HS-5 (cell line): ENCODE data around the gene GRIK5.
"Not testable (repeated sequence)": the region's sequence is repeated elsewhere in the genome, so short reads cannot be mapped to it uniquely, and the experiment has no call there.

Experiments used
- DNase-seq: peaks from one replicate; pipeline ENCODE4 v3.0.0-alpha.2; 2012; ENCODE audit warnings: low read depth

GRIK5 gene

DNA sequence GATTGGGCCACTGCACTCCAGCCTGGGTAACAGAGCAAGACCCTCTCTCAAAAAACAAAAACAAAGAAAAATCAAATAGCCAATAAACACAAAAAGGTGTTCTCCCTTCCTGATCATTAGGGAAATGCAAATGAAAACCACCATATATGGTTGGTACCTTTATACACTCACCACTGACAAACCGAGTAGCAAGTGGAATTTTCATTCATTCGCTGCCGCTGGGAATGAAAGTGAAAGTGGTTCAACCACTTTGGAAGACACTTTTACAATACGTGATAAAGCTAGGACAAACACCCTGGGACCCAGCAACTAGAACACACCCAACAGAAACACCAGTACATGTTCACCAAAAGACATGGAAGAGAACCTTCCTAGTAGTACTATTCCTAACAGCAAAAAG is 21.0 kb downstream of the GRIK5 start:
- DNase-seq, result no peak

DNA sequence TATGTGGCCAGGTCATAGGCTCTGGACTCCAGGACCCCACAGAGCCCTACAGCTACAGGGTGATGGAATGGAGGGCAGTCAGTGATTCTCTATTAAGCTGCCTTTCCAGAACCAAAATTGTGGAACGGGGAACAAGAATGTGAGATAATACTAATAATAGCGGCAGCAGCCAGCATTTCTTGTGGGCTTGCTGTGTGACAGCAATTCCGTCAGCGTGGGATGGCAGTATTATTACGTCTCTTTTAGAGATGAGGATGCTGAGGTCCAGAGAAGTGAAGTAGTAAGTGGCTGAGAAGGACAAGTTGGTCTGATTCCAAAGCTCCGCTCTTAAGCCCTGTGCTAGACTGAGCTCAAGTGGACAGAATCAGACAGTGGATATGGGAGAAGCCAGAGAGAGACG is 24.4 kb downstream of the GRIK5 start:
- no peak for DNase-seq

DNA sequence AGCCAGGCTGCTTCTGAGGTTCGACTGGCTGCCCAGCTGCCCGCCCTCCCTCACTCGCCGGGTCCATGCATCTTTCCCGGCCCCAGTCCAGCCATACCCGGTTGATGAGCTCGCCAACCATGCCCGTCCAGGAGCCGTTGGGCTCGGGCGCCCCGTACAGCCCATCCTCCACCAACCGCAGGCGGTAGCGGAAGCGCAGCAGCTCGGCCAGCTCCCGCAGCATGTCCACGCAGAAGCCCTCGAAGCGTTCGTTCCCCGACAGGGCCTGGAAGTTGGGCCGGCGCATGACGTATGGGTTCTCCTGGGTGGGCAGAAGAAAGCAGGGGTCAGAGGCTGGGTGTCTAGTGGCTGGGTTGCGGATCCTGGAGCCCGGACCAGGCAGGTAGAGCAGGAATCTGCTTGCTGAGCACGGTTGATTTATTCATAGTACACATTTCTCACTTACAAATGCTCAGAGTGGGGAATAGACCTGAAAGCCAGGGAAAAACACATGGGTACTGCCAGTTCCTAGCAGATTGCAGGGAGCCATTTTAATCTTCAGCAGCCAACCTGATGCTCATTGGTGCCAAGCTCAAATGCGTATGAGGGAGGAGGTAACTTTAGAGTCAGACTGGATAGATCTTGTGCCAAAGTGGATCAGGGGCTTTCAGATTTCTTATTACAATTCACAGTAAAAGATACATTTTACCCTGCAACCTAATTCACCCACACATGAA is 27.4 kb downstream of the GRIK5 start:
- DNase-seq, result no peak

DNA sequence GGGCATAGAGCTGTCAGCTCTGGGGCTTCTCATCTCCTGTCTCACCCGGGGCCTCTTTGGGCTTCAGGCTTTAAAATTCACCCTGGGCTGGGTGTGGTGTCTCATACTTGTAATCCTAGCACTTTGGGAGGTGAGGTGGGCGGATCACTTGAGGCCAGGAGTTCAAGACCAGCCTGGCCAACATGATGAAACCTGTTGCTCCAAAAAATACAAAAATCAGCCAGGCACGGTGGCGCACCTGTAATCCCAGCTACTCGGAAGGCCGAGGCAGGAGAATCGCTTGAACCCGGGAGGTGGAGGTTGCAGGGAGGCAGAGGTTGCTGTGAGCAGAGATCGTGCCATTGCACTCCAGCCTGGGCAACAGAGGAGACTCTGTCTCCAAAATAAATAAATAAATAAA is 29.5 kb downstream of the GRIK5 start:
- not testable (repeated sequence) for DNase-seq

DNA sequence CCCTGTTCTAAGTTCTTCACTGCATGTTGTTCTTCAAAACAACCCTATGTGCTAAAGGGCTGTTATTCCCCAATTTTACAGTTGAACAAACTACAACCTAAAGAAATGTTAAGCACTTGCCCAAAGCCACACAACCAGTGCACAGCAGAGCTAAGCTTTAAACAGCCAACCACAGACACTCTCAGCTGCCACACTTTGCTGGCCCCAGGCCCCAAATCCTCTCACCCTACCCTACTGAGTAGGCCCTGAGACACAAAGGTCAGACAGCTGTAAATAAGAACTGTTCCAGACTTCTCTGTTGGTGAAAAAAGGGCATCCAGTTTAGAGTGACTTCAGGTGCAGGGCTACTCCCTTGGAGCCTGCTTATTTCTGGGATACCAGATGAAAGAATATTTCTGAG is 30.0 kb downstream of the GRIK5 start:
- DNase-seq, result no peak

DNA sequence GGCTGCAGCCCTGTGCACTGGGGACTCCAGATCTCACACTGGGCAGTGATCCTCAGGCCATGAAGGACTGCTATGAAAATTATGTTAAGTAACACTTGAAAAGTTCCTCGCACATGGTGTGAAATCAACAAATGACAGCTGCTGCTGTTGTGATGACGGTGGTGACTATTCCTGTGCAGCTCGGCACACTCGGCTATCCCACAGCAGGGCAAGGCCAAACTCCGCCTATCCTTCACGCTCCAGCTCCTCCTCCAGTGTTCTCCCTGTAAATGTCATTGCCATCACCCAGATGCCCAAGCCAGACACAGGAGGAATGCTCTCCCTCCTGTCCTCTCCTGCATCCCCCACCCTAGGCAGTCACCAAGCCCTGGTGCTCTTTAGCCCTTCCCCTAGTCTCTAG is 31.3 kb downstream of the GRIK5 start:
- no peak for DNase-seq

DNA sequence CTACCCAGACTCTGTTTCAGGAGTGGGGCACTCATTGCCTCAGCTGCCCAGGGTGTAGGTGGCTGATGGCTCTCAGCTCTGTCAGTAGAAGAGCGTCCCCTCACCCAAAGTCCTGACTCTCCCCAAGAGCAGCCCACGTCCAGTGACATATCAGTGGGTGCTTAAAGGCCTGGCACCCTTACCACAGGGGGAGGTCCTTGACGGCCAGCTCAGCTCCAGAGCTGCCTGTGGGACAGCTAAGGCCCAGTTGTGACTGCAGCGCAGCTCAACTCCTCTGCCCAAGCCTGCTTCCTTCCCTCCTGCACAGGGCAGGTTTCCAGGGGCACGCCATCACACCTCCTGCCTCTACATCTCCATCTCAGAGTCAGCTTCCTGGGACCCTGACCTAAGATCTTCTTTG is 32.4 kb downstream of the GRIK5 start:
- no peak for DNase-seq

DNA sequence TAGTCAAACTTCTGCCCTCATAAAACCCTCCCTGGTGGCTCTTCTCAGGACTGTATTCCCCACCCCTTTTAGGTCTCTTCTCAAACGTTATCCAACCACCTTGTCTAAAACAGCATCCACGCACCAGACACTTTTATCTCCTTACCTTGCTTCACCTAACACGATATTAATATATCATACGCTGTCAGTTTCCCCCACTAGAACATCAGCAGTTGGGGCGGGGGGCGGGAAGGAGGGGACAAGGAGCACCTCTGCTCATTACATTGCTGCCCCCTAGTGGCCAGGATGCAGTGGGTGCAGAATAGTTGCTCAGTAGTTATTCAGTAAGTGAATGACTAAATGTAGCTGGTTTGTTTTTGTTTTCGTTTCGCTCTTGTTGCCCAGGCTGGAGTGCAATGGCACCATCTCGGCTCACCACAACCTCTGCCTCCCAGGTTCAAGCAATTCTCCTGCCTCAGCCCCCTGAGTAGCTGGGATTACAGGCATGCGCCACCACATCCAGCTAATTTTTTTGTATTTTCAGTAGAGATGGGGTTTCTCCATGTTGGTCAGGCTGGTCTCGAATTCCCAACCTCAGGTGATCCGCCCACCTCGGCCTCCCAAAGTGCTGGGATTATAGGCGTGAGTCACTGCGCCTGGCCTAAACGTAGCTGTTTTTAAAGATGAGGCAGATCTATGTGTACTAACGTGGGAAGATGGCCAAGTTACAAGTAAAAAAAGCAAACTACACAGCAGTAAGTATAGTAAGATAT is 35.2 kb downstream of the GRIK5 start:
- peak; percentile 38 for DNase-seq

DNA sequence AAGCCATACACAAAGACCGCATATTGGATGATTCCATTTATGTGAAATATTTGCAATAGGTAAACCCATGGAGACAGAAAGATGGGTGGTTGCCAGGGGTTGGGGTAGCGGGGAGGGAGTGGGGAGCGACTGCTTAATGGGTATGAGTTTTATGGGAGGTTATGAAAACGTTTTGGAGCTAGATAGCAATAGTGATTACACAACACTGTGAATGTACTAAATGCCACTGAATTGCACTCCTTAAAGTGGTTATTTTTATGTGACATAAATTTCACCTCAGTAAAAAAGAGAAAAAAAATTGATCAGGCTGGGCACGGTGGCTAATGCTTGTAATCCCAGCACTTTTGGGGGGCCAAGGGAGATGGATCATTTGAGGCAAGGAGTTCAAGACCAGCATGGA is 36.6 kb downstream of the GRIK5 start:
- DNase-seq, result no peak

DNA sequence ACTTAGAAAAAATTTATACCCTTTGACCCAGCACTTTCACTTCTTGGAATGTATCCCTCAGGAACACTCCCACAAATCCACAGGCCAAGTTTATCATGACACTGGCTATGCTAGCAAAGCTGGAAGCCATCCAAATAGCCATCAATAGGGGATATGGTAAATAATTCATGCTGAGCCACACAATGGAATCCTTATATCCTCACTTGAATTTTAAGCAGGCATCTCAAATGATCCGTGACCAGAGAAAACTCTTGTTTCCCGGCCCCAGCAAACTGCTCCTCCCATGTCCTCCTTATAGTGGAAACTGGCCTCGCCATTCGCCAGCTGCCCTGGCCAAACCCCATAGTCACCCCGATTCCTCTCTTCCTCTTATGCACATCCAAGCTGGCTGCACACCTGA is 37.6 kb downstream of the GRIK5 start:
- no peak for DNase-seq

DNA sequence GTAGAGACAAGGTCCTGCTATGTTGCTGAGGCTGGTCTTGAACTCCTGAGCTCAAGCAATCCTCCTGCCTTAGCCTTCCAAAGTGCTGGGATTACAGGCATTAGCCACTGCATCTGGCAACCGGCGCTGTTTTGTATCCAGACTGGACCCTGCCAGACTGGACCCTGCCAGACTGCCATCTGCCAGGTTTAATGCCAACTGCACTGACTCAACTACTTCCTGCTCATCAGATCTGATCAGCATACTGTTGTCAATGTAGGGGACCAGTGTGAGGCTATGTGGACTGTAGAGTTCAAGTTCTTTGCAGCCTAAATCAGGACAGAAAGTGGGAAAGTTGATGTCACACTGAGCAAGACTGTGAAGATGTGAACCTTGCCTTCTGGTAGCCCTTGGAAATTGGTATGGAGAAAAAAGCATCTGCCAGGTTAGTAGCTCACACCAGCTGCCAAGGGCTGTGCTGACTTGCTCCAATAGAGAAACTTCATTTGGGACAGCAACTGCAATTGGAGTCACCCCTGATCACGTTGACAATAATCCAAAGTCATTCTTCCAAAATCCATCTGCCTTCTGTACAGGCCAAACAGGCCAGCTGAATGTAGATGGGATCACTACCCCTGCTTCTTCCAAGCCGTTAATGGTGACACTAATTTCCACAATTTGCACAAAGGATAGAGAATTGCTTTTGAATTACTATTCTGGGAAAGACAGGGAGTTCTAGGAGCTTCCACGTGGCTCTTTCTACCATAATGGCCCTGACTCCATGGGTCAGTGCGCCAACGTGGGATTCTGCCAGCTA is 39.2 kb downstream of the GRIK5 start:
- no peak for DNase-seq

DNA sequence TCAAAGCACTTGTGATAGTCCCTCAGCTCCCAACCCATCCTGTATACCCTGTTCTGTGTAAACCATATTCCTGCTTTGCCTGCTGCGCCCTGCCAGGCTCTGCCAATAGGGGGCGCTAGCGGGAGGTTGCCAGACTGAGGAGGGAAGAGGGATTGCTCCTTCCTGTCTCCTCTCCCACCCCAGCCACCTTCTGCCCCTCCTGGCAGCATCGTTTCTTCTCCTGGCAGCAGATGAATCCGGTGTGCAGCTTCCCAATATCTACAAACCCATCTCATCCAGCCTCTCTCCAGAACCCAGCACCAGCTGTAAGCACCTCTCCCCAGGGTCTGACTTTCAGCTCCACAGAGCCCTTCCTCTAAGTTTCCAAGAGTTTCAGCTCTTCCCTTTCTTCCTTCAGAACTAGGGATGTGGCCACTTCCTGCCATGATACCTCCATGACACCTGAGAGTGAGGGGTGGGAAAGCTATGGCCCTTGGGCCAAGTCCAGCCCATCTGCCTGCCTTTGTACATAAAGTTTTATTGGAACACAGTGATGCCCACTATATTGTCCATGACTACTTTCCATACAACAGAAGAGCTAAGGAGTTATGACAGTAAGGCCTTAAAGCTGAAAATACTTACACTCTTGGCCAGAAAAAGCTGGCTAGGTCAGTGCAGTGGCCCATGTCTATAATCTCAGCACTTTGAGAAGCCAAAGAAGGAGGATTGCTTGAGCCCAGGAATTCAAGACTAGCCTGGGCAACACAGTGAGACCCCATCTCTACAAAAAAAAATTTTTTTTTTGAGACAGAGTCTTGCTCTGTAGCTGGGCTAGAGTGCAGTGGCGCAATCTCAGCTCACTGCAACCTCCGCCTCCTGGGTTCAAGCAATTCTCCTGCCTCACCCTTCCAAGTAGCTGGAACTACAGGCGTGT is 41.4 kb downstream of the GRIK5 start:
- no peak for DNase-seq

DNA sequence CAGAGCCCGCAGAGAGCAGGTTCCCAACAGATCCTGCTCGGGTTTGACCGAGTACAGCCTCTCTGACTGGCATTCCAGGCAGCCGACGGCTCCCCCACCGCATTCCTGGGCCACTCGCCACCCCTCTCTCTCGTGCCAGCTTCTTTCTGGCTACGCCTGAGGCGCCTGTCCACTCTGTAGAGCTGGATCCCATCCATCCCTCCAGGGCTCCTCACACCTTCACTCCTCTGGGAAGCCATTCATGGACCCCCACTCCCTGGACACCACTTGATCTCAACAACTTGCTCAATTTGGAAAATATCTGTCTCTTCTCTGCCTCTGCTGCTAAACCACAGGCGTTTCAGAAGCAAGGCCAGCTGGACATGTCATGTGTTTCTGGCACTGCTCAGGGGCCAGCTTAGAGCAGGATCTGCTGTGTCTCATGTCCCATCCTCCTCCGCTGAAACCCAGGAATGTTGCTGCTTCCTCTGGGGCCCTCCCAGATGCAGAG is 45.3 kb downstream of the GRIK5 start:
- DNase-seq, result no peak

DNA sequence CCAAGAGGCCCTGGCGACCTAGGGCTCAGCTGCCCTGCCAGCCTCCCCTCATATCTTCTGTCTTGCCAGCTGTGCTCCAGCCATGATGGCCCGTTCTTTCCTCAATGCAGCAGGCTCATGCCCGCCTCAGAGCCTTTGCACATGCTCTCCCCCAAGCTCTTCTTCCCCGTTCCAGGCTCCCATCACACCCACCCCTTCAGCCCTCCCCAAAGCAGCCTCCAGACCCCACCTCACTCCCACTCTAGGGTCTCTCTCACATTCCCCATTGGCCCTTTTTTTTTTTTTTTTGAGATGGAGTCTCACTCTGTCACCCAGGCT is 46.1 kb downstream of the GRIK5 start:
- no peak for DNase-seq

DNA sequence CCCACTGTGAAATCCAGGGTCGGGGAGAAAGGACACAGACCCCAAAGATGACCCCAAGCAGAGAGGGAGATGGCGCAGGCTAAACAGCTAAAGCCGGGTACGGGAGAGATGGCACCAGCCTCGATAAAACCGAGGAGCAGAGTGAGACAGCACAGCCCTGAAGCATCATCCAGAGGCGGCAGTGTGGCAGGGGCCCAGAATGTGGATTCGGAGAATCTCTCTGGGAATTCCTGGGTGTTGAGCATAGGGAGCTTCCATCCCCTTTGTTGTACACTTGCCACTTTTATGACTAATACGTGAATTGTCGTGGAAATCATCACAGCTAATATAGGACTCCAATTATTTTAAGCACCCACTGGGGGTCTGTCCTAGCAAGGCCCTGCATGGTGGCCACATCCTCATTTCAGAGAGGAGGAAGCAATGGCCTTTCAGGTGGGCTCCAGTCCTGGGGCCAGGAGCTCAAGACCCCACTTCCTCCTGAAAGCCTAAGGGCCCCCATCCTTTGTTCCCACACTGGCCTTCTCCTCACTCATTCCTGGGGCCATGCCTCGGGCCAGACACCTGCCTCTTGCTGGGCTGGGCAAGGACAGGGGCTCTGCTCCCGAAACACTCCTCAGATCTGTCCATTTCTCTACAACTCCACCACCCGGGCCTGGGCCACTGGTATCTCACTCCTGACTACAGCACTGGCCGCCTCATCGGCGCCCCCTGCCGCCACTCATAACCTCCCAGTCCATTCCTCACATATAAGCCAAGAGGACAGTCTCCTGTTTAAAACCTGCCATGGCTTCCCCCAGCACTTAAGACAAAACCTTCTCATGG is 46.7 kb downstream of the GRIK5 start:
- DNase-seq, result no peak

DNA sequence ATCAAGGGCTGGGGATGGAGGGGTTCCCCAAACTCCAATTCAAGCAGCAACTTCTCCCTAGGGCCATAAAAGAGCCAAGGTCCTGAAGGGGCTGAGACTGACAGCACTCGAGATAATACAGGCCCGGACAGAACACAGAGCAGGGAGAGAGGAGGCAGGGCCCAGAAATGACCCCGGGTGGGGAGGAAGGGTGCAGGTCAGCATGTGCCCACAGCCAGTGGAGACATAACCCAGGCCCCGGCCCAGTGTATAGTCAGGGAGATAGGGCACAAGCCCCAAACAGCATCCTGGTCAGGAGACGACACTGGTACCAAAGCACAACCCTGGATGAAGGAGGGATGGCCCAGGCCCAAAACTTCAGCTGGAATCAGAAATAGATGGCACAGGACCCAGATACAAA is 47.4 kb downstream of the GRIK5 start:
- no peak for DNase-seq

DNA sequence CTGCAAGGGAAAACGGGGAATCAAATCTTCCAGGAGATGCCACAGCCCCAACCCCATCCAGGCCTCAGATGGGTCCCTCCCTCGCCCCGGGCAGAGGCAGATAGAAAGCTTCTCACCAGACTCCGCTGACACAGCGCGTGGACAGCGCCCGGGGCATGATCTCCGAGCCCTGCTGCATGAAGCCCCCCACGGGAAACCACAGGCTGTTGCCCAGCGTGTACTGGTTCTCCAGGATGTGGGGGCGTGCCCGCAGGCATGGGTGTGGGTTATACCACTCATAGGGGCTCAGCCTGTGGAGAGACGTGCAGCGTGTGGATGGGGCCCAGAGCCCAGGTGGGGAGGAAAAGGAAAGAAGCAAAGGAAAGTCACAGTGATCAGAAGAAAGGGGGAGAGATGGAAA is 48.8 kb downstream of the GRIK5 start:
- no peak for DNase-seq

DNA sequence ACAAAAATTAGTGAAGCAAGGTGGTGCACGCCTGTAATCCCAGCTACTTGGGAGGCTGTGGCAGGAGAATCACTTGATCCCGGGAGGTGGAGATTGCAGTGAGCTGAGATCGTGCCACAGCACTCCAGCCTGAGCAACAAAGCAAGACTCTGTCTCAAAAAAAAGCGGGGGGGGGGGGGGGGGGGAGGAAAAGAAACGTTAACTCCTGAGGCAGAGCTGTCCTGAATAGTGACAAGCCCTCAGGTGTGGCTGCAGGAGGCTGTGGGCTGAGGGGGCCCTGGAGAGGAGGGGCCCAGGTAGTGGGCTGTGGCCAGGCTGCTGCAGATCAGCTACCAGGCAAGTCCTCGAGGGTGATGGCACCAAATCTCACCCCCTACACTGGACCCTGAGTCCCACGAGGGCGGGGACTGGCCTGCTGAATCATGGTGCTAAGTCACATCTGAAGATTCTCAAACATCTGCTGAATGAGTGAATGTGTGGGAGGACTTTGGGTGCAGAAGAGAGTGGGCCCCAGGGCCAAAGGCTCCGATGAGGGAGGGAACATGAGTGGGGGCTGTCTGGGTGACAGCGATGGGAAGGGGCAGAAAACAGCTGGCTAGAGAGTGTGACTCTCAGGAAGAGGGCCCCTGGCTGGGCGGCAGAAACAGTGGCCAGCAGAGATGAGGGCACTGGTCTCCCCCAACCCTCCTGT is 51.4 kb downstream of the GRIK5 start:
- no peak for DNase-seq

DNA sequence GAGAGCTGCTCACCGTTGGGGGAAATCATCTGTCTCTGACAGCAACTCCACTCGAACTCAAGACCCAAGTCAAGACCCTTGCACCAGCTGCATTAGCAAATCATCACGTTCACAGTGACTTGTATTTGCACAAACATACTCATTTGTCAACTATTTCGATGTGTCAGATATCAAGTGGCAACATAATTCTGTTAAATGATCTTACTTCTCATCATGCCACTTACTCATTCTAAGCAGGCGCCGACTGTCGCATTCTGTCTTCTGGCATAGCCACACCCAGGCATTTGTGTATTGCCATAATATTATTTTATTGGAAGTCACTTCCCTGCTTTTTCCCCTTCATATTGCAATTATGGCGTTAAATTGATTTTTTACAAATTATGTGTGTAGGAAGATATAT is 53.0 kb downstream of the GRIK5 start:
- DNase-seq, result no peak

DNA sequence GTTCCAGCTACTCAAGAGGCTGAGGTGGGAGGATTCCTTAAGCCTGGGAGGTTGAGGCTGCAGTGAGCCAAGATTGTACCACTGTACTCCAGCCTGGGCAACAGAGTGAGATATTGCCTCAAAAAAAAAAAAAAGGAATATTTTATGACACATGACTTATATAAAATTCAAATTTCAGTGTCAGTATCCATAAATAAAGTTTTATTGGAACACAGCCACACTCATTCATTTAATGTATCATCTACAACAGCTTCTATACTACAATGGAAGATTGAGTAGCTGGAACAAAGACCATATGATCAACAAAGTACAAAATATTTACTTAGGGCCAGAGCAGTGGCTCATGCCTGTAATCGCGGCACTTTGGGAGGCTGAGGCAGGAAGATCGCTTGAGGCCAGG is 57.3 kb downstream of the GRIK5 start:
- DNase-seq, result not testable (repeated sequence)
